NCI-H1092 (cell line): Measurements from ENCODE around the gene ZNF66.
"Not testable (repeated sequence)": the region's sequence is repeated elsewhere in the genome, so short reads cannot be mapped to it uniquely, and the experiment has no call there.

Experiments
- DNase-seq: peaks from one replicate; lab custom pipeline; 2025; lab: John Stamatoyannopoulos, UW

Gene ZNF66

DNA sequence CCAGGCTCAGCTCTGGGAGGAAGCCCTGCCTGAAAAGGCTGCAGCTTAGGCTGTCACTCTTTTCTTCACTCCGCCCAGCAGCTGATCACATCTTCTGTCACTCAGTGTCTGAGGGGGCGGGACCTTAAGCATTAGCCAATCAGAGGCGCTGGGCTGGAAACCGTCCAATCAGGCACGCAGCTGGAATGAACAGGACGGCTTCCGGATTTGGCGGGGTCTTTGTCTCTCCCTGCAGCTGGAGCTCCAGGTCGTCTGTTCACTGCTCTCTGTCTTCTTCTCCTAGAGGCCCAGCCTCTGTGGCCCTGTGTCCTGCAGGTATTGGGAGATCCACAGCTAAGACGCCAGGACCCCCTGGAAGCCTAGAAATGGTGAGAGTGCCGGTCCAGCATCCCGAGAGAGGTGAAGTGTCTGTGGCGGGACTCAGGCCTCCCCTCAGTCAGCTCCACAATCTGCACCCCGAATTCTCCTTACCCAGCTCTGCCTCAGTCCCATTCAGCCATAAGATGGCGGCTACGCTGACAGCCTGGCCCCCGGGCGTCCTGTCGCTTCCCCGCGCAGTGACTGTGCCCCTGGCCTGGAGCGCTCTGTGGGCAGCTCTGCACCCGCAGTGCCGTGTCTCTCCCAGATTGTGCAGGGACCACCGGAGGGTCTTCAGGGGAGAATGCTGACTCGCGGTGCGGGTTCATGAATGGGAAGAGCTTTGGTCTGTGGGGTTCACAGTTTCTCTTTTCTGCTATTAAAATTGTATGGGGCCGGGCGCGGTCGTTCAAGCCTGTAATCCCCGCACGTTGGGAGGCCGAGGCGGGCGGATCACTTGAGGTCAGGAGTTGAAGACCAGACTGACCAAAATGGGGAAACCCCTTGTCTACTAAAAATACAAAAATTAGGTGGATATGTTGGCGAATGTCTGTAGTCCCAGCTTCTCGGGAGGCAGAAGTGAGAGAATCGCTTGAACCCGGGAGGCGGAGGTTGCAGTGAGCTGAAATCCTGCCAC, at the start of gene ZNF66:
Gene ZNF66 (plus strand): TSS at position 222 of the 994 bp plus-strand sequence. CDS start 144 bp downstream, at position 366.
- peak; percentile 94 for DNase-seq

DNA sequence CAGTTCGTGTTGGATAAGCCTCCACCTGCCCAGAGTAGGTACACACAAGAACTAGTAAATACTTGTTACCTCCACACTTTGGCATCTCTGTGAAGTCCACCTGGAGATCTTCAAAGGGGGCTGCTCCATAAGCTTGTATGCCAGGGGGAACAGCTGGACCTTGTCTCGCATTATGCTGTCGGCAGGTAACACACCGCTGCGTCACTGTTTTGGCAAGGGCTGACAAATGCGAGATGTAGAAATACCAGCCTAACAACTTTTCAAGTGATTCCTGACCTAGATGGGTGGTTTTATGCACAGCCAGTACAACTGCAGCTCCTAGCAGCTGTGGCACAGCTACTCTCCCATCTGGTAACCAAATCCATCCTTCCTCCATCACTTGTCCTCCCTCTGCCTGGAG, 25.9 kb upstream of the ZNF66 start:
- DNase-seq, result not testable (repeated sequence)

- not testable (repeated sequence) for DNase-seq
Measured at GRCh38 chr19:20752291-20752690, 23.8 kb upstream of the ZNF66 start.

DNA sequence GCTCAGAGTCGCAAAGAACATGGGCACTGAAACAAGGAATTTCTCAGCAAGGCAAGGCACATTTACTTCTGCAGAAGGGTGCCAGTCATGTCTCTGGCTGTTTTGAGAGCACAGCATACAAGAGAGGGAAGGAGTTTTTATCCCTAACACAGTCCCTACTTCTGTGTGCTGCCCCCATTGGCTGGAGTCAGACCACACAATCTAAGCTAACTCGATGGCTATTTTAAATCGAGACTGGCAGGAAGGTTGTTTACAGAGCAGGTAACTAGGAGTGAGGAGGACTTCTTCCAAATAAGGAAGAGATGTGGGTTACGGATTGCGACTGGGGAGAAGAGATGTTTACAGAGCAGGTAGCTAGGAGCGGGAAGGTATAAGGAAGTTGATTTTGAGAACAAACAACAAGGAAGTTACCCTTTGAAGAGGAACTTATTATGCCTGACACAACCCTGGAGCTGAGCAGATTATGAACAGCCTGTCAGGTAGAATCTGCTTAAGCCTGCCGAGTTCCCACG, 6.8 kb upstream of the ZNF66 start:
- not testable (repeated sequence) for DNase-seq

- no peak for DNase-seq
Measured at GRCh38 chr19:20787786-20788185, 11.7 kb downstream of the ZNF66 start.

DNA sequence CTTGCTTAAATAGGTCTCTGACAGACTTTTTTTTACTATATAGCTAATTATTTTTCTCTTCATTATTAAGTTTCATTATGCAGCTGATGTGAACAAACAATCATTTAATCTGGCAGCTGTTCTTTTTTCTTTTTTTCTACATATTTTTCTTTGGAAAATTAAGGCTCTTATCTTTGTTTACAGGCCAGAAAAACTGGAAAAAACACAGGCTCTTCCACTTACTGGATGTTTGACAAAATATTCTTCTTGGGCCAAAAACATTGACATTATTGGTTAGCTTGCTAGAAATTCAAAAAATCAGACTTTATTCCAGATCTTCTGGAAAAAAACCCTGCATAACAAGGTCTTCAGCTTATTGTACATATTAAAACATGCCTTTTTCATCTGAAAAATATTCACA, 15.7 kb downstream of the ZNF66 start:
- DNase-seq, result no peak

- DNase-seq, result not testable (repeated sequence)
Measured at GRCh38 chr19:20806311-20807262, 30.5 kb downstream of the ZNF66 start.

DNA sequence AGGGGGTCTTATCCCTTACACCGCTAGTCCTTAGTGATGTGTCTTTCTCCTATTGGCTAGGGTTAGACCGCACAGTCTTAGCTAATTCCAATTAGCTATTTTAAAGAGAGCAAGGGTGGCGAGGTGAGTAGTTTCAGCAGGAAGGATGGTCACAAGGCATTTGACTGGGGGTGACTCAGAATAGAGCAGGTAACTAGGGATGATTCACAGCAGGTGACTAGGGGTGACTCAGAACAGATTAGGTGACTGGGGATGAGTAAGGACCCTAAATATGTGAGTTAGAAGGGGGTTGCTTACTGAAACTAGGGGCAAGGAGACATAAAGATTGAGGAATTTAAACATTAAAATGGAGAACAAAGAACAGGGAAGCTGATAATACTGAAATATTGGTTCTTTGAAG, 64.3 kb downstream of the ZNF66 start:
- DNase-seq, result no peak
